Body of pancreas (tissue), 4 donors: ENCODE data around the gene NGEF. TPM values are rescaled to one million over a fixed set of nuclear protein-coding genes. Genes with fewer than 3 reads are reported as not detected.

Experiments used
- ATAC-seq: fragments of 150-250 bp; one replicate; pipeline ENCODE4 v1.9.1; 2016
- DNase-seq, 4 donors: peaks; one replicate each; pipeline ENCODE4 v3.0.0-alpha.2; 2019
- H3K27ac ChIP-seq, 4 donors: fragments of 200-600 bp; sonication (generic); 1 replicate in 3 of 4; 2 replicates in 1 of 4; pipeline versions ENCODE4 v1.5.1 to v1.6.1; 2016 to 2019; ENCODE audit warnings: mild to moderate bottlenecking in 1 of 4, mixed read lengths in 1 of 4, moderate library complexity in 1 of 4
- H3K27me3 ChIP-seq, 2 donors: fragments of 200-600 bp; sonication (generic); one replicate each; pipeline ENCODE4 v1.6.0; 2016; ENCODE audit warnings: mild to moderate bottlenecking in 1 of 2
- H3K36me3 ChIP-seq, 2 donors: fragments of 200-600 bp; sonication (generic); replicated peaks in 1 of 2; 2 replicates each; pipeline ENCODE4 v1.5.1; 2016; ENCODE audit warnings: low read depth in 2 of 2; ENCODE audit not compliant: insufficient read depth in 1 of 2
- H3K4me1 ChIP-seq: fragments of 200-600 bp; sonication (generic); one replicate; pipeline ENCODE4 v1.6.0; 2016
- H3K4me3 ChIP-seq, 2 donors: fragments of 200-600 bp; sonication (generic); 1 replicate in 1 of 2; 2 replicates in 1 of 2; pipeline ENCODE4 v1.5.1; 2016 to 2019
- H3K9me3 ChIP-seq, 3 donors: fragments of 200-600 bp; sonication (generic); 1 replicate in 2 of 3; 2 replicates in 1 of 3; pipeline ENCODE4 v1.5.1; 2016
- CTCF ChIP-seq, 7 experiments: fragments of 450-650 bp in 4 of 7; fragments of 200-600 bp in 3 of 7; sonication (generic) in 3 of 7; IDR thresholded peaks; one replicate each; pipeline ENCODE4 v1.5.1; 2016 to 2019; ENCODE audit warnings: antibody characterized with exemption in 7 of 7
- POLR2A ChIP-seq, 3 donors: fragments of 450-650 bp; IDR thresholded peaks; one replicate each; pipeline ENCODE4 v1.6.1; 2016; ENCODE audit warnings: antibody characterized with exemption in 3 of 3, mild to moderate bottlenecking in 2 of 3
- WGBS, 2 donors: methylation state at CpG; one replicate each; pipeline ENCODE4 v1.1.5; 2017; 5-methylcytosine and 5-hydroxymethylcytosine counted together
- intact Hi-C: fragments of 100-400 bp; cut with DNase I; formaldehyde crosslinking; loops from one replicate; pipeline ENCODE4 v1.15.1; 2023
- total RNA-seq, 2 donors: library from RNA; depleted of rRNA; stranded (reverse); fragments of >200 nt; gene quantifications; one replicate each; pipeline ENCODE4 v1.1.0, GENCODE V29; 2016

Gene NGEF
- total RNA-seq, 2 donors from 2014 or later, result 4.9 to 7.0 TPM

GRCh38 chr2:233035426-233036161, 22.5 kb upstream of the NGEF start:
- Histone ChIP-seq H3K27me3 (no peaks in the 10 kb centered on the region), H3K9me3 (no peaks in the 10 kb centered on the region), H3K4me1 (no peaks in the 10 kb centered on the region), H3K27ac (no peak overlapping the region), H3K4me3 (no peak overlapping the region), H3K36me3 (no peaks in the 10 kb centered on the region)
- no peak for TF ChIP-seq POLR2A (IDR thresholded peaks at IDR 0.05)
- no peak for TF ChIP-seq CTCF (IDR thresholded peaks at IDR 0.05)
- intact Hi-C loops, result loop anchor here (10.0 kb wide), 1 partner anchor 151 kb away; no protein-coding TSS in a partner anchor
- DNase-seq, result no peak
- ATAC-seq, result no peak
- WGBS, 2 donors, result 86 to 87% methylated on average over 23 of the region's 23 CpGs

GRCh38 chr2:233034091-233034882, 21.2 kb upstream of the NGEF start:
- no peaks in the 10 kb centered on the region for H3K4me1 ChIP-seq
- no peak overlapping the region for H3K4me3 ChIP-seq
- DNase-seq (no peak), ATAC-seq (no peak)
- H3K9me3 ChIP-seq, result no peaks in the 10 kb centered on the region
- 87 to 95% methylated on average over 16 to 37 of the region's 37 CpGs for WGBS, 2 donors
- H3K27ac ChIP-seq, result no peak overlapping the region
- H3K36me3 ChIP-seq, result no peaks in the 10 kb centered on the region
- no peak for TF ChIP-seq CTCF (IDR thresholded peaks at IDR 0.05)
- TF ChIP-seq POLR2A (IDR thresholded peaks at IDR 0.05), result no peak
- H3K27me3 ChIP-seq, result no peaks in the 10 kb centered on the region
- intact Hi-C loops, result loop anchor here (10.0 kb wide), 1 partner anchor 149 kb away; no protein-coding TSS in a partner anchor

- Histone ChIP-seq H3K27me3 (no peaks in the 10 kb centered on the region), H3K4me3 (no peak overlapping the region), H3K36me3 (no peaks in the 10 kb centered on the region), H3K27ac (no peak overlapping the region), H3K4me1 (no peaks in the 10 kb centered on the region), H3K9me3 (no peaks in the 10 kb centered on the region)
- ATAC-seq, result no peak
- 69 to 71% methylated on average over 7 to 9 of the region's 9 CpGs for WGBS, 2 donors
- intact Hi-C loops, result loop anchor here (10.0 kb wide), 1 partner anchor 149 kb away; no protein-coding TSS in a partner anchor
- DNase-seq, result no peak
- TF ChIP-seq POLR2A (IDR thresholded peaks at IDR 0.05) (no peak), CTCF (IDR thresholded peaks at IDR 0.05) (no peak)
Observed at GRCh38 chr2:233033672-233034071, 20.6 kb upstream of the NGEF start.

- ATAC-seq (no peak), DNase-seq (no peak)
- no peaks in the 10 kb centered on the region for H3K36me3 ChIP-seq
- intact Hi-C loops, result loop anchor here (10.0 kb wide), 1 partner anchor 148 kb away; no protein-coding TSS in a partner anchor
- H3K4me1 ChIP-seq, result no peaks in the 10 kb centered on the region
- no peak for TF ChIP-seq POLR2A (IDR thresholded peaks at IDR 0.05)
- no peak for TF ChIP-seq CTCF (IDR thresholded peaks at IDR 0.05)
- no peaks in the 10 kb centered on the region for H3K27me3 ChIP-seq
- no peaks in the 10 kb centered on the region for H3K9me3 ChIP-seq
- no peak within 1 kb of the TSS for H3K27ac ChIP-seq
- WGBS, 2 donors, result 80 to 88% methylated on average over 12 to 13 of the region's 13 CpGs
- no peak within 1 kb of the TSS for H3K4me3 ChIP-seq
Observed at GRCh38 chr2:233032551-233033320, 19.7 kb upstream of the NGEF start, which contains the start of gene NEU2. Gene NEU2 (plus strand): TSS chr2:233032672. CDS start chr2:233032672, 0 bp downstream.
